Astrocyte (in vitro differentiated cells and primary cell): Measurements from ENCODE around the gene HEATR9. TPM values are rescaled to one million over a fixed set of nuclear protein-coding genes. Genes with fewer than 3 reads are reported as not detected.
"Not testable (repeated sequence)": the region's sequence is repeated elsewhere in the genome, so short reads cannot be mapped to it uniquely, and the experiment has no call there.

ENCODE experiments used
- DNase-seq: peaks from one replicate; pipeline ENCODE4 v3.0.0-alpha.2; 2010; ENCODE audit warnings: low read depth
- FAIRE-seq: peaks from 2 replicates; lab custom pipeline; 2011; peaks lifted over from hg19 to GRCh38; lab: Jason Lieb, UNC
- H2AFZ ChIP-seq: 2 replicates; pipeline ENCODE4 v1.6.0; 2012; ENCODE audit warnings: low read depth, low read length, inconsistent platforms
- H3K27ac ChIP-seq: 2 replicates; pipeline ENCODE4 v1.5.1; 2011; ENCODE audit warnings: low read depth, low read length, inconsistent platforms
- H3K27me3 ChIP-seq: 2 replicates; pipeline ENCODE4 v1.6.0; 2011; ENCODE audit warnings: low read length, inconsistent platforms; ENCODE audit not compliant: insufficient read depth
- H3K36me3 ChIP-seq: 2 replicates; pipeline ENCODE4 v1.5.1; 2011; ENCODE audit warnings: low read length, inconsistent platforms; ENCODE audit not compliant: insufficient read depth
- H3K4me1 ChIP-seq: 2 replicates; pipeline ENCODE4 v1.5.1; 2011; ENCODE audit warnings: low read length, inconsistent platforms; ENCODE audit not compliant: insufficient read depth
- H3K4me2 ChIP-seq: 2 replicates; pipeline ENCODE4 v1.6.0; 2012; ENCODE audit warnings: low read length, inconsistent platforms
- H3K4me3 ChIP-seq: 2 replicates; pipeline ENCODE4 v1.5.1; 2011; ENCODE audit warnings: low read depth, mild to moderate bottlenecking, low read length, inconsistent platforms; ENCODE audit not compliant: insufficient read depth
- H3K79me2 ChIP-seq: 2 replicates; pipeline ENCODE4 v1.6.0; 2012; ENCODE audit warnings: mild to moderate bottlenecking, low read length, inconsistent platforms; ENCODE audit not compliant: insufficient read depth
- H3K9ac ChIP-seq: 2 replicates; pipeline ENCODE4 v1.6.0; 2012; ENCODE audit warnings: mild to moderate bottlenecking, low read length, inconsistent platforms
- H3K9me3 ChIP-seq: 2 replicates; pipeline ENCODE4 v1.5.1; 2012; ENCODE audit warnings: low read depth, mild to moderate bottlenecking, low read length, inconsistent platforms; ENCODE audit not compliant: insufficient read depth
- H4K20me1 ChIP-seq: 2 replicates; pipeline ENCODE4 v1.6.0; 2012; ENCODE audit warnings: low read length, inconsistent platforms; ENCODE audit not compliant: insufficient read depth
- H3K27ac Mint-ChIP-seq: one replicate; pipeline ENCODE4 v1.8.0; 2021; ENCODE audit warnings: mild to moderate bottlenecking, mixed read lengths; ENCODE audit not compliant: unreplicated experiment
- H3K27me3 Mint-ChIP-seq: one replicate; pipeline ENCODE4 v1.8.0; 2021; ENCODE audit warnings: low read depth, mixed read lengths; ENCODE audit not compliant: unreplicated experiment
- H3K36me3 Mint-ChIP-seq: one replicate; pipeline ENCODE4 v1.8.0; 2021; ENCODE audit warnings: low read depth, mixed read lengths; ENCODE audit not compliant: unreplicated experiment
- H3K4me1 Mint-ChIP-seq: one replicate; pipeline ENCODE4 v1.8.0; 2021; ENCODE audit warnings: low read depth, mixed read lengths; ENCODE audit not compliant: unreplicated experiment
- H3K4me3 Mint-ChIP-seq: one replicate; pipeline ENCODE4 v1.8.0; 2021; ENCODE audit warnings: mild to moderate bottlenecking, moderate library complexity, mixed read lengths; ENCODE audit not compliant: unreplicated experiment
- H3K9me3 Mint-ChIP-seq: one replicate; pipeline ENCODE4 v1.8.0; 2021; ENCODE audit warnings: mild to moderate bottlenecking, mixed read lengths; ENCODE audit not compliant: unreplicated experiment
- EZH2 ChIP-seq: IDR thresholded peaks from 2 replicates; pipeline ENCODE4 v1.6.1; 2012; ENCODE audit warnings: mild to moderate bottlenecking, low read length, inconsistent platforms; ENCODE audit not compliant: insufficient read depth
- total RNA-seq: library from RNA; stranded (reverse); gene quantifications from 2 replicates; pipeline ENCODE4 v1.2.1, GENCODE V29; 2021
- TF ChIP-seq, protein P1 (sequence below): IDR thresholded peaks from 2 replicates; pipeline ENCODE4 v1.5.1; 2011; ENCODE audit warnings: low read depth, mild to moderate bottlenecking, inconsistent platforms, low read length, moderate library complexity; ENCODE audit not compliant: insufficient read depth

Gene HEATR9
- total RNA-seq, 1 donor from 2014 or later, result not detected

DNA sequence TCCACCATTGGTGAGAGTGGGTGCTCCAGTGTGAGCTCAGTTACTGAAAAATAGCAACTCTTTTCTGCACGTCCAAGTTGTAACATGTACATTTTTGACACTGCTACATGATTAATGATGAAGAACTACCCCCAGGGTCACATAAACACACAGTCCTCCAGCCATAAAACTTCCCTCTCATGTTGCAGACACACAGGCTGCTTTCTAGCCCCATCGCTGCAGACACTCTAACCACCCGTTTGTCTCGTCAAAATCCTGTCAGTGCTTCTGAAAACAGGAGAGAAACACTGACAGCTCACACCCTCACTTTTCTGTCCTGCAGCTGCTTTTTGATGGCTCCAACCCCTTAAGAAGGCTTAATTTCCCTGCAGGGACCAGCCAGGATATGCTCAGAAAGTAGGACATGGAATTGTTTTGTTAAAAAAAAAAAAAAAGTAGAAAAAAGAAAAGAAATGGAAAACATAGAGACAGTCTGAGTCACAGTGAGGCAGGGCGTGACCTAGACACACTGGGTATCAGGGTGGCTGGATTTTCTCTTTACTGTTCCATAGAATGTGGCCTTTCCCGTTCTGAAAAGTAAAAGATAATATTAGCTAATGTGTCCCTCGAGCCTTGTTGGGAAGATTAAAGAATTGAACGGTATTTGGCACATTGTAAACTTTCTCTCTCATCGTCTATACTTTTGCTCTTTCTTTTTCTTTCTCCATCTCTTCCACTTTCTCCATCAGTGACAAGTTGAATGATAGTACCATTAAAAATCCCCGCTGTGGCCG is 32.2 kb upstream of the HEATR9 start:
- Histone ChIP-seq H3K9ac (no peak overlapping the region), H3K4me2 (no peak overlapping the region), H3K27ac (no peak overlapping the region), H3K27me3 (no peaks in the 10 kb centered on the region), H3K79me2 (no peaks in the 10 kb centered on the region), H3K4me1 (no peaks in the 10 kb centered on the region), H4K20me1 (no peaks in the 10 kb centered on the region), H3K4me3 (no peak overlapping the region), H3K36me3 (no peaks in the 10 kb centered on the region), H2AFZ (no peak overlapping the region), H3K9me3 (no peaks in the 10 kb centered on the region)
- DNase-seq (no peak), FAIRE-seq (no peak)
- H3K4me3 Mint-ChIP-seq, result no peak overlapping the region
- H3K9me3 Mint-ChIP-seq, result no peaks in the 10 kb centered on the region
- peaks cover 44% of the 10 kb centered on the region for H3K4me1 Mint-ChIP-seq
- peak overlapping the region; percentile 88 for H3K27ac Mint-ChIP-seq
- peaks cover under 1% of the 10 kb centered on the region for H3K27me3 Mint-ChIP-seq
- H3K36me3 Mint-ChIP-seq, result no peaks in the 10 kb centered on the region
- TF ChIP-seq EZH2, result no peak
- TF ChIP-seq, protein P1, sequence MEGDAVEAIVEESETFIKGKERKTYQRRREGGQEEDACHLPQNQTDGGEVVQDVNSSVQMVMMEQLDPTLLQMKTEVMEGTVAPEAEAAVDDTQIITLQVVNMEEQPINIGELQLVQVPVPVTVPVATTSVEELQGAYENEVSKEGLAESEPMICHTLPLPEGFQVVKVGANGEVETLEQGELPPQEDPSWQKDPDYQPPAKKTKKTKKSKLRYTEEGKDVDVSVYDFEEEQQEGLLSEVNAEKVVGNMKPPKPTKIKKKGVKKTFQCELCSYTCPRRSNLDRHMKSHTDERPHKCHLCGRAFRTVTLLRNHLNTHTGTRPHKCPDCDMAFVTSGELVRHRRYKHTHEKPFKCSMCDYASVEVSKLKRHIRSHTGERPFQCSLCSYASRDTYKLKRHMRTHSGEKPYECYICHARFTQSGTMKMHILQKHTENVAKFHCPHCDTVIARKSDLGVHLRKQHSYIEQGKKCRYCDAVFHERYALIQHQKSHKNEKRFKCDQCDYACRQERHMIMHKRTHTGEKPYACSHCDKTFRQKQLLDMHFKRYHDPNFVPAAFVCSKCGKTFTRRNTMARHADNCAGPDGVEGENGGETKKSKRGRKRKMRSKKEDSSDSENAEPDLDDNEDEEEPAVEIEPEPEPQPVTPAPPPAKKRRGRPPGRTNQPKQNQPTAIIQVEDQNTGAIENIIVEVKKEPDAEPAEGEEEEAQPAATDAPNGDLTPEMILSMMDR, result no peak

DNA sequence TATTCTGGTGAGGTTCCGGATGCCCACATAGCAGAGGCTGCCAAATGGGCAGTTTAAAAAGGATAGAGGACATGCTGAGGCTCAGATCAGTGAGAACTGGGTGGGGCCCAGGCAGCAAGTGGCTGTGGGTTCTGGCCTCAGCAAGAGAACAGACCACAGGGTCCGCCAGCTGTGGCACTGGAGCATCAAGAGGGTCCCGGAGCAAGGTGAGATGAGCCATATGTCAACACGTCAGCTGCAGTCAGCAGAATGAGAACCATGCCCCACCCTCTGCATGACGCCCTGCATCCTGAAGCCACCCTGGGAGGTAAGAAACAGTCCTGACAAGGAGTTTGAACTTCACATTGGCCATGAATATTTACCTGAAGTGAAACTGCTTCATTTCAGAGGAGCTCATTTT is 31.6 kb upstream of the HEATR9 start:
- H3K36me3 Mint-ChIP-seq, result no peaks in the 10 kb centered on the region
- no peak overlapping the region for H2AFZ ChIP-seq
- DNase-seq (no peak), FAIRE-seq (no peak)
- H3K9ac ChIP-seq, result no peak overlapping the region
- peaks cover 2% of the 10 kb centered on the region for H3K4me1 ChIP-seq
- no peak overlapping the region for H3K4me2 ChIP-seq
- H3K27me3 Mint-ChIP-seq, result no peaks in the 10 kb centered on the region
- no peaks in the 10 kb centered on the region for H3K27me3 ChIP-seq
- H3K9me3 ChIP-seq, result no peaks in the 10 kb centered on the region
- no peaks in the 10 kb centered on the region for H4K20me1 ChIP-seq
- no peaks in the 10 kb centered on the region for H3K9me3 Mint-ChIP-seq
- H3K27ac ChIP-seq, result no peak overlapping the region
- H3K4me3 ChIP-seq, result no peak overlapping the region
- no peak overlapping the region for H3K4me3 Mint-ChIP-seq
- no peaks in the 10 kb centered on the region for H3K79me2 ChIP-seq
- no peak for TF ChIP-seq EZH2
- TF ChIP-seq, protein P1, result no peak
- peaks cover 50% of the 10 kb centered on the region for H3K4me1 Mint-ChIP-seq
- H3K36me3 ChIP-seq, result no peaks in the 10 kb centered on the region
- H3K27ac Mint-ChIP-seq, result no peak overlapping the region

DNA sequence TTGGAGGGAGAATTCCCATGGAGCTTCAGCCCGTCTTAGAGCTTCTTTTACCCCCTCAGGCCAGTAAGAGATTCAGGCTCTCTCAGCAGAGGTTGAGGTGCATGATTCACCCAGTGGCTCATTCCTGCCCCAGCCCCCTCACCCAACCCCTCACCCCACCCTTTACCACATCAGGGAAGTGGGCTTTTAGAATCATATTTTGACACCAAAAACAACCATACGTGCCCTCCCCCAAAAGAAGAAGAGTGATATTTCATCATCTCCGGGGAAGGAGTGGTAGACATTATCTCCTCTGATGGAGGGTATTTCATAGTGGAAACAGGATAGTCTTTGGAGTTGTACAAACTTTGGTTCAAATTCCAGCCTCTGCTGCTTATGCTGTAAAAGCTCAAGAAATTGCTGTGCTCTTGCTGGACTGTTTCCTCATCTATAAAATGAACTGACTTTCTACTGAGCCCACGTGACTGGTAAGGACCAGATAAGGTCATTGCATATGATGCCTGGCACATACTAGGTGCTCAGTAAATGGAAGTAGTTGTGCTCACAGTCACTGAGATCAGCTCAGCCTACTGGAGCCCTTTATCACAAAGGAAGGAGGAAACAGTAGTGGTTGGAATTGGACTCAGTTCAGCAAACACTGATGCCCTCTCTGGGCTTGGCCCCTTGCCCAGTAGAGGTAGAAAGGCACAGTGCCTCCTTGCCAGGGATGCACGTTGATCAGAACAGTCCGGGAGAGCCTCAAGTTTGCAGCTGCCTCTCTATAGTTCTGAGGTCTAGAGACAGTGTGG is 29.8 kb upstream of the HEATR9 start:
- Histone ChIP-seq H2AFZ (no peak overlapping the region), H3K4me3 (no peak overlapping the region), H3K27ac (no peak overlapping the region), H3K36me3 (no peaks in the 10 kb centered on the region), H3K79me2 (no peaks in the 10 kb centered on the region), H3K27me3 (no peaks in the 10 kb centered on the region), H3K4me2 (no peak overlapping the region), H3K9me3 (no peaks in the 10 kb centered on the region), H3K9ac (no peak overlapping the region), H3K4me1 (peaks cover 3% of the 10 kb centered on the region), H4K20me1 (no peaks in the 10 kb centered on the region)
- Mint-ChIP-seq H3K36me3 (no peaks in the 10 kb centered on the region), H3K27me3 (no peaks in the 10 kb centered on the region), H3K4me3 (no peak overlapping the region), H3K9me3 (no peaks in the 10 kb centered on the region), H3K27ac (peak overlapping the region; percentile 77), H3K4me1 (peaks cover 53% of the 10 kb centered on the region)
- TF ChIP-seq, protein P1, result no peak
- FAIRE-seq (no peak), DNase-seq (no peak)

DNA sequence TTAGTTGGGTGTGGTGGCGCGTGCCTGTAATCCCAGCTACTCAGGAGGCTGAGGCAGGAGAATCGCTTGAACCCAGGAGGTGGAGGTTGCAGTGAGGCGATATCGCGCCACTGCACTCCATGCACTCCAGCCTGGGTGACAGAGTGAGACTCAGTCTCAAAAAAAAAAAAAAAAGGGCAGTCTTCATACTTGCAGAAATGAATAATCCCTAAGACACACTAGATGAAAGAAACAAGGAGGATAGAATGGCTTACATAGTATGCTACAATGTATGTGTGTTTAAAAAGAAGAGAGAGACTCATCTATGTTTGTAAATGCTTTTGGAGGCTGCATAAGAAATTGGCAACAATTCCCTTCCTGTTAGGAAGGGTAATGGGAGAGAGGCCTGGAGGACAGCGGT is 29.1 kb upstream of the HEATR9 start:
- H3K36me3 Mint-ChIP-seq, H3K27me3 Mint-ChIP-seq, FAIRE-seq, H3K9me3 Mint-ChIP-seq, H2AFZ ChIP-seq, H3K79me2 ChIP-seq, H3K36me3 ChIP-seq, H3K27ac ChIP-seq, H3K9me3 ChIP-seq, H3K4me3 ChIP-seq, H3K9ac ChIP-seq, H3K4me2 ChIP-seq, H3K27me3 ChIP-seq, H3K4me1 ChIP-seq, H4K20me1 ChIP-seq, DNase-seq: not testable (repeated sequence)
- Mint-ChIP-seq H3K4me3 (peak overlapping the region; percentile 54), H3K27ac (peak overlapping the region; percentile 77), H3K4me1 (peaks cover 46% of the 10 kb centered on the region)
